Chondrocyte (in vitro differentiated cells): ENCODE data around the gene KLHDC8B. TPM values are rescaled to one million over a fixed set of nuclear protein-coding genes. Genes with fewer than 3 reads are reported as not detected.

Experiments
- DNase-seq: peaks from one replicate; pipeline ENCODE4 v3.0.0; 2021; ENCODE audit warnings: mixed read lengths, low spot score
- H3K27ac Mint-ChIP-seq: one replicate; pipeline ENCODE4 v1.8.0; 2021; ENCODE audit warnings: mild to moderate bottlenecking, moderate library complexity, mixed read lengths; ENCODE audit not compliant: unreplicated experiment
- H3K27me3 Mint-ChIP-seq: 2 replicates; pipeline ENCODE4 v1.8.0; 2021; ENCODE audit warnings: low read depth, mixed read lengths
- H3K36me3 Mint-ChIP-seq: 2 replicates; pipeline ENCODE4 v1.8.0; 2021; ENCODE audit warnings: low read depth, mixed read lengths
- H3K4me1 Mint-ChIP-seq: 2 replicates; pipeline ENCODE4 v1.8.0; 2021; ENCODE audit warnings: low read depth, mild to moderate bottlenecking, mixed read lengths
- H3K4me3 Mint-ChIP-seq: one replicate; pipeline ENCODE4 v1.8.0; 2021; ENCODE audit warnings: mild to moderate bottlenecking, moderate library complexity, mixed read lengths; ENCODE audit not compliant: unreplicated experiment
- H3K9me3 Mint-ChIP-seq: 2 replicates; pipeline ENCODE4 v1.8.0; 2021; ENCODE audit warnings: low read depth, mixed read lengths
- total RNA-seq: library from RNA; stranded (reverse); gene quantifications from 3 replicates; pipeline ENCODE4 v1.2.1, GENCODE V29; 2021
- TF ChIP-seq, protein P1 (sequence below): fragments of 200-600 bp; sonication (generic); IDR thresholded peaks from 2 replicates; pipeline ENCODE4 v1.5.0; 2021; ENCODE audit warnings: antibody characterized with exemption, mild to moderate bottlenecking, moderate library complexity

KLHDC8B gene
- total RNA-seq, 1 donor from 2014 or later = 35.1 TPM

DNA sequence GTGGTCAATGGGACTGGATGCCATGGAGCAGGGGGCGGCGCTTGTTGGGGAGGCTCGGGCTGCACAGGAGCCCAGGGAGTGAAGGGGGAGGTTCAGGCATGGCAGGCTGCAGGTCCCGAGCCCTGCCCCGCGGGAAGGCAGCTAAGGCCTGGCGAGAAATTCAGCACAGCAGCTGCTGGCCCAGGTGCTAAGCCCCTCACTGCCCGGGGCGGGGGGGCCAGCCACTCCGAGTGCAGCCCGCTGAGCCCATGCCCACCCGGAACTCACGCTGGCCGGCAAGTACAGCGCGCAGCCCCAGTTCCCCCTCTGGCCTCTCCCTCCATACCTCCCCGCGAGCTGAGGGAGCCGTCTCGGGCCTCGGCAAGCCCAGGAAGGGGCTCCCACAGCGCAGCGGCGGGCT lies 11.3 kb downstream of the KLHDC8B start:
- Mint-ChIP-seq H3K4me1 (no peaks in the 10 kb centered on the region), H3K4me3 (no peak overlapping the region), H3K27ac (no peak overlapping the region), H3K36me3 (no peaks in the 10 kb centered on the region), H3K27me3 (no peaks in the 10 kb centered on the region), H3K9me3 (no peaks in the 10 kb centered on the region)
- DNase-seq = no peak
- TF ChIP-seq, protein P1, sequence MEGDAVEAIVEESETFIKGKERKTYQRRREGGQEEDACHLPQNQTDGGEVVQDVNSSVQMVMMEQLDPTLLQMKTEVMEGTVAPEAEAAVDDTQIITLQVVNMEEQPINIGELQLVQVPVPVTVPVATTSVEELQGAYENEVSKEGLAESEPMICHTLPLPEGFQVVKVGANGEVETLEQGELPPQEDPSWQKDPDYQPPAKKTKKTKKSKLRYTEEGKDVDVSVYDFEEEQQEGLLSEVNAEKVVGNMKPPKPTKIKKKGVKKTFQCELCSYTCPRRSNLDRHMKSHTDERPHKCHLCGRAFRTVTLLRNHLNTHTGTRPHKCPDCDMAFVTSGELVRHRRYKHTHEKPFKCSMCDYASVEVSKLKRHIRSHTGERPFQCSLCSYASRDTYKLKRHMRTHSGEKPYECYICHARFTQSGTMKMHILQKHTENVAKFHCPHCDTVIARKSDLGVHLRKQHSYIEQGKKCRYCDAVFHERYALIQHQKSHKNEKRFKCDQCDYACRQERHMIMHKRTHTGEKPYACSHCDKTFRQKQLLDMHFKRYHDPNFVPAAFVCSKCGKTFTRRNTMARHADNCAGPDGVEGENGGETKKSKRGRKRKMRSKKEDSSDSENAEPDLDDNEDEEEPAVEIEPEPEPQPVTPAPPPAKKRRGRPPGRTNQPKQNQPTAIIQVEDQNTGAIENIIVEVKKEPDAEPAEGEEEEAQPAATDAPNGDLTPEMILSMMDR = no peak

DNA sequence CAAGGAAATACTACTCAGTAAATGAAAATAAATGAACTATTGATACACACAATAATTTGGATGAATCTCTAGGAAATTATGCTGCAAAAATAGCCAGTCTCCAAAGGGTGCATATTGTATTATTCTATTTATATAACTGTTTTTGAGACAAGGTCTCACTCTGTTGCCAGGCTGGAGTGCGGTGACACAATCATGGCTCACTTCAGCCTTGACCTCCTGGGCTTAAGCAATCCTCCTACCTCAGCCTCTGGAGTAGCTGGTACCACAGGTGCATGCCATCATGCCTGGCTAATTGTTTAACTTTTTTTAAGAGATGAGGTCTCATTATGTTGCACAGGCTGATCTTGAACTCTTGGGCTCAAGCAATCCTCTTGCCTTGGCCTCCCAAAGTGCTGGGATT lies 12.5 kb downstream of the KLHDC8B start:
- DNase-seq = no peak
- no peaks in the 10 kb centered on the region for H3K27me3 Mint-ChIP-seq
- TF ChIP-seq, protein P1 = no peak
- no peaks in the 10 kb centered on the region for H3K4me1 Mint-ChIP-seq
- H3K27ac Mint-ChIP-seq = no peak overlapping the region
- H3K36me3 Mint-ChIP-seq = no peaks in the 10 kb centered on the region
- H3K9me3 Mint-ChIP-seq = no peaks in the 10 kb centered on the region
- no peak overlapping the region for H3K4me3 Mint-ChIP-seq

DNA sequence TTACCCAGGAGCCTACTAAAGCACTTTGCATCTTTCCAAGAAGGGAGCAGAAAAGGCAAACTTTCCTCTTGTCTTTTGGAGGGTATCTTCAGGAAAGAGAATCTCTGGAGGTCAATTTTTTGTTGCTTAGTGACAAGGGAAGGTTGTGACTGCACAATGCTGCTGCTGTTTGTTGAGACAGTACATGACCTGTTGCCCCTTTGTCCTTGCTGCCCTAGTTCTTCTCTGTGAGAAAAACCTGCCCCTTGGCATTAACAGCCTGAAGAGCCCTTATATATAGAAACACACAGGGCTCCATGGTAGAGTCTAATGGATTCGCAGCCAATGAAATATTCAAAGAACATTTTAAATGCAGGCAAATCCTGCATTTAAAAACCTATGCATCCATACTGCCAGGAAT lies 20.3 kb downstream of the KLHDC8B start:
- Mint-ChIP-seq H3K4me1 (no peaks in the 10 kb centered on the region), H3K36me3 (no peaks in the 10 kb centered on the region), H3K4me3 (no peak overlapping the region), H3K9me3 (no peaks in the 10 kb centered on the region), H3K27me3 (no peaks in the 10 kb centered on the region), H3K27ac (no peak overlapping the region)
- TF ChIP-seq, protein P1 = no peak
- DNase-seq = no peak

DNA sequence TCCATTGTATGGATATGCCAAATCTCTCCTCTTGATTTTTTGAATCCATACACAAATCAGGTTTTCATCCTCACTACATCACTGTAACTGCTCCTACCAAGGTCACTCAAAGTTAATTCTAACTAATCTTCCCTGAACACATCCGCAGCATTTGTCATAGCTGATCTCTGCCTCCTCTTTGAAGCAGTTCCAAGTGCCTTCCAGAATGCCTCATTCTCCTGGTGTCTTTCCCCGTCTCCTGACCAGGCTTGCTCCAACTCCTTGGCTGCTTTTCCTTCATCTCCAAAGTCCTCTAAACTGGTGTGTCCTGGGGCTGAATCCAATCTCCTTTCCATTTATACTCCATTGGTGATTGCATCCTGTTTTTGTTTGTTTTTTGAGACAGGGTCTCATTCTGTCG lies 26.8 kb downstream of the KLHDC8B start:
- Mint-ChIP-seq H3K9me3 (no peaks in the 10 kb centered on the region), H3K27ac (no peak overlapping the region), H3K4me3 (no peak overlapping the region), H3K27me3 (no peaks in the 10 kb centered on the region), H3K4me1 (no peaks in the 10 kb centered on the region), H3K36me3 (no peaks in the 10 kb centered on the region)
- DNase-seq = no peak
- TF ChIP-seq, protein P1 = no peak

DNA sequence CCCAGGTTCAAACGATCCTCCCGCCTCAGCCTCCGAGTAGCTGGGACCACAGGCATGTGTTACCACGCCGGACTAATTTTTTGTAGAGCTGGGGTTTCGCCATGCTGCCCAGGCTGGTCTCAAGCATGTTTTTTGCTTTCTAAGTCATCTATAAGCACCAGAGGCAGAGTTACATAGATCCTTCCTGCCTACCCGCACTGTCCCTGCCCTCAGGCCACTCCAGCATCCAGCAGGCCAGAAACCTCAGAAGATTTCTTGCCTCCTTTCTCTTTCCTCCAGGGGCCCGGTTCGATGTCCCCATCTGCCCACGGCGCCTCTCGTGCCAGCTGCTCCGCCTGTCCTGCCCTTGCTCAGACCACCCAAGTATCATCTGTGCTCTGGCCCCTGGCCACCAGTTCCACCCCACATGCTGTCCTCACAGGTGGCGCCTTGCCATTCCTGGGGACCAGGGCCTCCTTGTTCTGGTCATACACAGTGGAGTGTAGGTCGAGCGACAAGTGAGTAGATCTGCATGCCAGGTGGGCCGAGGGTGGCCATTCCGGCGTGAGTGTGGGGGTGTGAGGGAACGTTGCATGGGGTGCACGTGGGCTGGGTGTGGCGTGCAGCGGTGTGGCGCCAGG lies 27.3 kb downstream of the KLHDC8B start:
- Mint-ChIP-seq H3K4me3 (no peak overlapping the region), H3K27ac (no peak overlapping the region), H3K9me3 (no peaks in the 10 kb centered on the region), H3K4me1 (no peaks in the 10 kb centered on the region), H3K27me3 (no peaks in the 10 kb centered on the region), H3K36me3 (no peaks in the 10 kb centered on the region)
- TF ChIP-seq, protein P1 = no peak
- DNase-seq = no peak
